Keratinocyte (primary cell): Measurements from ENCODE around the gene WDR87.

Experiments used
- CTCF ChIP-seq, 3 experiments: IDR thresholded peaks in 1 of 3; conservative IDR thresholded peaks in 1 of 3; optimal IDR thresholded peaks in 1 of 3; 2 replicates in 2 of 3; 3 replicates in 1 of 3; pipeline versions ENCODE3 to v1.5.1; 2011; ENCODE audit warnings: low read length in 3 of 3, mild to moderate bottlenecking in 3 of 3, moderate library complexity in 2 of 3, control low read depth in 1 of 3, inconsistent platforms in 1 of 3; ENCODE audit not compliant: insufficient read depth in 2 of 3; ENCODE audit errors: extremely low read depth in 1 of 3
- EZH2 ChIP-seq: IDR thresholded peaks from one replicate; pipeline ENCODE4 v1.6.1; 2012; ENCODE audit warnings: inconsistent platforms, mild to moderate bottlenecking, low read length, moderate library complexity

DNA sequence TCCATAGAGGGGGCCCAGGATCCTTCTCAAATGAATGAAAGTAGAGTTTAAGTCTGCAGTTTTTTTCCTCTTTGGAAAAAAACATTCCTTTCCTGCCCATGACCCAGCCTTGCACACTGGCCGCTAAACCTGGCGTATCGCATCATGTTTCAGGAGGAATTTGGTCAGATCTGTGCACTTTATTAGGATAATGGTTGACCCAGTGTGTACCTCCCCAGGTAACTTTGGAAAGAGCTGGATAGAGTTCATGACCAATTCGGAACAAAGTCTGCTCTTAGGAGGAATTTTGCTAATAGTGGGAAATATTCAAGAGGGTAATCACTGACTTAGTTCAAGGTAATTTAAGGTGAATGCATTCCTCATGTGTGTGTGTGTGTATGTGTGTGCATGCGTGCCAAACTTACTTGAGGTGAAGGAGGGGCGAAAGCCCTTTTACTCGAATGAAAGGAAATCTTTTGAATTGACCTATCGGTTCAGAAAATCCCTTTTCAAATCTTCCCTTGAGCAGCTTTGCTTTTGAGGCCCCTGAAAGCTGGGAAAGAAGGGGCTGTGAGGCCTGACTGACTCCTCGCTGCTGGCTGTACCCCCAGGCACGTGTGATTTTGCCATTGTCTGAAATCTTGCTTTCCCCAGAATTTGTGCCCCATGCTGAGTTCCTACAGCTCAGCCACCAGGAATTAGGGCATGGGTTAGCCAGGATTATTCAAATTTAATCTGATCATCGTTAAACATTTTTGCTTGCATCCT is 47.0 kb upstream of the WDR87 start:
- TF ChIP-seq CTCF (optimal IDR thresholded peaks at IDR 0.05 in 1 of 3, IDR thresholded peaks at IDR 0.05 in 1 of 3, conservative IDR thresholded peaks at IDR 0.05 in 1 of 3; ENCODE audit: extremely low read depth in 1 of 3, insufficient read depth in 2 of 3, low read length in 3 of 3) (no peak), EZH2 (no peak)
